Small intestine (tissue), 7 donors: ENCODE measurements around the gene ATP9A. TPM values are rescaled to one million over a fixed set of nuclear protein-coding genes. Genes with fewer than 3 reads are reported as not detected.

Experiments used
- DNase-seq, 2 donors: peaks; one replicate each; pipeline versions ENCODE4 v3.0.0 to v3.0.0-alpha.2; 2013
- FAIRE-seq: peaks from 2 replicates; lab custom pipeline; 2012; peaks lifted over from hg19 to GRCh38; lab: Jason Lieb, UNC
- H3K27ac ChIP-seq, 3 donors: one replicate each; pipeline ENCODE4 v1.5.1; 2013; ENCODE audit warnings: low read length in 2 of 3, mild to moderate bottlenecking in 2 of 3, control low read depth in 1 of 3, inconsistent platforms in 1 of 3, low read depth in 1 of 3, moderate library complexity in 1 of 3
- H3K27me3 ChIP-seq, 3 donors: one replicate each; pipeline ENCODE4 v1.6.1; 2013; ENCODE audit warnings: low read length in 3 of 3, inconsistent platforms in 1 of 3; ENCODE audit not compliant: control insufficient read depth in 3 of 3, insufficient read depth in 3 of 3
- H3K36me3 ChIP-seq, 3 donors: one replicate each; pipeline ENCODE4 v1.6.1; 2013; ENCODE audit warnings: low read length in 3 of 3, inconsistent platforms in 1 of 3, low read depth in 1 of 3, mild to moderate bottlenecking in 1 of 3, moderate library complexity in 1 of 3; ENCODE audit not compliant: control insufficient read depth in 3 of 3, insufficient read depth in 2 of 3
- H3K4me1 ChIP-seq, 3 donors: one replicate each; pipeline ENCODE4 v1.6.1; 2013; ENCODE audit warnings: low read length in 2 of 3, inconsistent platforms in 1 of 3, low read depth in 1 of 3, mild to moderate bottlenecking in 1 of 3, moderate library complexity in 1 of 3; ENCODE audit not compliant: control insufficient read depth in 3 of 3, insufficient read depth in 2 of 3
- H3K4me3 ChIP-seq, 3 donors: one replicate each; pipeline ENCODE4 v1.5.1; 2013; ENCODE audit warnings: low read length in 3 of 3, control low read depth in 1 of 3, inconsistent platforms in 1 of 3, low read depth in 1 of 3, mild to moderate bottlenecking in 1 of 3, moderate library complexity in 1 of 3
- H3K9me3 ChIP-seq, 2 donors: one replicate each; pipeline ENCODE4 v1.6.1; 2013; ENCODE audit warnings: low read depth in 1 of 2, low read length in 1 of 2; ENCODE audit not compliant: control insufficient read depth in 2 of 2, insufficient read depth in 1 of 2
- WGBS, 3 donors: extraction: QIAGEN DNeasy Blood & Tissue Kit; methylation state at CpG; one replicate each; pipeline ENCODE4 v1.1.7; 2013; 5-methylcytosine and 5-hydroxymethylcytosine counted together
- polyA plus RNA-seq, 4 donors: library from polyadenylated mRNA; stranded (reverse) in 3 of 4; unstranded in 1 of 4; fragments of 200-250 nt in 3 of 4; fragments of 120-200 nt in 1 of 4; gene quantifications; one replicate each; pipeline versions ENCODE4 v1.2.1 to v1.2.3, GENCODE V29; 2013
- donor health status: healthy with polysubstance abuse.
- donor health status: control.
- donor health status: control.
- donor health status: Bipolar disorder and iron deficiency.
- donor health status: healthy.

Gene ATP9A
- polyA plus RNA-seq, 4 donors, result 4.1 to 49.0 (median 10.4) TPM

GRCh38 chr20:51631953-51632352, 136.2 kb downstream of the ATP9A start:
- Histone ChIP-seq H3K36me3 (peaks cover 0 to 65% (median 0%) of the 10 kb centered on the region in 3 donors), H3K27me3 (no peaks in the 10 kb centered on the region), H3K4me1 (peaks cover 2 to 13% (median 8%) of the 10 kb centered on the region in 3 donors), H3K9me3 (peaks cover 0 to 6% of the 10 kb centered on the region in 2 donors), H3K4me3 (no peak overlapping the region), H3K27ac (peak overlapping the region in 2 of 3 donors; percentile 39 to 96)
- WGBS, 3 donors, result 92% methylated on average over 6 of the region's 6 CpGs
- FAIRE-seq (no peak), DNase-seq (no peak)

GRCh38 chr20:51631011-51631950, 136.9 kb downstream of the ATP9A start:
- Histone ChIP-seq H3K4me1 (peaks cover 2 to 13% (median 8%) of the 10 kb centered on the region in 3 donors), H3K9me3 (peaks cover 0 to 6% of the 10 kb centered on the region in 2 donors), H3K36me3 (peaks cover 0 to 61% (median 0%) of the 10 kb centered on the region in 3 donors), H3K27ac (peak overlapping the region; percentile 34 to 96 (median 42)), H3K27me3 (no peaks in the 10 kb centered on the region), H3K4me3 (no peak overlapping the region)
- WGBS, 3 donors, result 29 to 79% (median 59%) methylated on average over 21 of the region's 21 CpGs
- peak; percentile 16 to 48 for DNase-seq
- no peak for FAIRE-seq

- WGBS, 3 donors, result 39 to 76% (median 71%) methylated on average over 3 of the region's 3 CpGs
- DNase-seq (peak in 1 of 2 donors; percentile 11), FAIRE-seq (no peak)
- H3K27me3 ChIP-seq, result no peaks in the 10 kb centered on the region
- H3K9me3 ChIP-seq, result peaks cover 0 to 6% of the 10 kb centered on the region in 2 donors
- peaks cover 0 to 65% (median 0%) of the 10 kb centered on the region in 3 donors for H3K36me3 ChIP-seq
- peak overlapping the region in 2 of 3 donors; percentile 13 to 96 for H3K27ac ChIP-seq
- no peak overlapping the region for H3K4me3 ChIP-seq
- peaks cover 2 to 13% (median 8%) of the 10 kb centered on the region in 3 donors for H3K4me1 ChIP-seq
Measured at GRCh38 chr20:51629399-51630058, 138.7 kb downstream of the ATP9A start.

DNA sequence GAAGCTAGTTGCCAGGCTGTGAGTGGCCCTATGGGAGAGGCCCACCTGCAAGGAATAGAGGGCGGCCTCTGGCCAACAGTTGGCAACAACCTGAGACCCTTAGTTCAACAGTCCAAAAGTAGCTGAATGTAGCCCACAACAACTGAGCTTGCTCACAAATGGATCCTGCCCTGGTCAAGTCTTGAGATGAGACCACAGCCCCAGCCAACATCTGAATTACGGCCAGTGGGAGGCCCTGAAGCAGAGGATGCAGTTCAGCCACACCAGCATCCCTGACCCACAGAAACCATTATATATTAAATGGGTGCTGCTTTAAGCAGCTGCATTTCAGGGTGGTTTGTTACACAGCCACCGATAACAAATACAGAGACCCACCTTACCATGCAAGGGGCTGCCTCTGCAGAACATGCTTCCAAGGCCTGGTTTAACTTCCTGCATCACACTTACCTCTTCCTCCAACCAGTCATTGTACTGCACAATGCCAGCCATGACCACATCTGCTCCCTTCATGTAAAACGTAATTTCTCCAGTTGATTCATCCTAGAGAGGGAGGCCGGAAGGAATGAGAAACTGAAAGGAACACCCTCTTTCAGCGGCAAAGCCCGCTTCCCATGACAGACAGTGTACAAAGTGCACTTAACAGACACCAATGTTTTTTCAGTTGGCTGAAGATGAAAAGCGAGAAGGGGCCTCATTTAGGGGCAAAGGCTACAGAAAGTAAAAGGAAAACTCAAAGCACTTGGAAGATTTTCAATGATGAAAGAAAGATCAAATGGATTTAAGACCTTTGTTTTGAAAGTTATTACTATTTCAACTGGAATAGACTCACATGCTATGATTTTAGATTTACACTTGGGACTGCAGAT, 139.4 kb downstream of the ATP9A start:
- Histone ChIP-seq H3K9me3 (peaks cover 0 to 6% of the 10 kb centered on the region in 2 donors), H3K4me1 (peaks cover 2 to 13% (median 8%) of the 10 kb centered on the region in 3 donors), H3K27ac (peak overlapping the region in 2 of 3 donors; percentile 40 to 96), H3K36me3 (peaks cover 0 to 68% (median 0%) of the 10 kb centered on the region in 3 donors), H3K27me3 (no peaks in the 10 kb centered on the region), H3K4me3 (no peak overlapping the region)
- FAIRE-seq, result no peak
- 39 to 54% (median 41%) methylated on average over 8 of the region's 8 CpGs for WGBS, 3 donors
- DNase-seq, result peak; percentile 41 to 84

DNA sequence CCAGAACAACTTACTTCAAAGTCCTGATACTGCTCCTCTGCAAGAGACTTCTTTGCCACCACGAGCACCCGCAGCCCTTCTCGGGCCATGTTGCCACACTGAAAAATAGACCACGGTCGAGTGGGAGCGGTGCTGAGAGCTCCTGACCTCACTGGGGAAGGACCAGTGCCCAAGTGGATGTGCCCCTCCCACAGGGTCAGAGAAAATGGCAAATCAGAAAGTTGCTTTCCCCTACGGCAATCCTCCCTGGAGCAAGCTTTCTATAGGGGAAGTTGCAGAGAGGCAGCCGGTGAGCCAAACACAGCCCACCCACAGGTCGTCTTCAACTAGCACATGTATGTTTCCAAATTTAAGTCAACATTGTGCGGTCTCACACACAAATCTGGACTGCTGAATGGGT, 140.6 kb downstream of the ATP9A start:
- H3K9me3 ChIP-seq, result peaks cover 0 to 6% of the 10 kb centered on the region in 2 donors
- FAIRE-seq, result no peak
- H3K4me1 ChIP-seq, result peaks cover 2 to 13% (median 8%) of the 10 kb centered on the region in 3 donors
- no peak overlapping the region for H3K4me3 ChIP-seq
- DNase-seq, result no peak
- H3K27me3 ChIP-seq, result no peaks in the 10 kb centered on the region
- no peak overlapping the region for H3K27ac ChIP-seq
- peaks cover 0 to 75% (median 0%) of the 10 kb centered on the region in 3 donors for H3K36me3 ChIP-seq
- 89 to 93% (median 91%) methylated on average over 10 of the region's 10 CpGs for WGBS, 3 donors

GRCh38 chr20:51625105-51625504, 143.1 kb downstream of the ATP9A start:
- FAIRE-seq (no peak), DNase-seq (no peak)
- H3K9me3 ChIP-seq, result peaks cover 0 to 6% of the 10 kb centered on the region in 2 donors
- peaks cover 0 to 78% (median 0%) of the 10 kb centered on the region in 3 donors for H3K36me3 ChIP-seq
- H3K27ac ChIP-seq, result no peak overlapping the region
- peaks cover 2 to 12% (median 7%) of the 10 kb centered on the region in 3 donors for H3K4me1 ChIP-seq
- 85 to 88% (median 85%) methylated on average over 14 of the region's 14 CpGs for WGBS, 3 donors
- H3K27me3 ChIP-seq, result no peaks in the 10 kb centered on the region
- no peak overlapping the region for H3K4me3 ChIP-seq

DNA sequence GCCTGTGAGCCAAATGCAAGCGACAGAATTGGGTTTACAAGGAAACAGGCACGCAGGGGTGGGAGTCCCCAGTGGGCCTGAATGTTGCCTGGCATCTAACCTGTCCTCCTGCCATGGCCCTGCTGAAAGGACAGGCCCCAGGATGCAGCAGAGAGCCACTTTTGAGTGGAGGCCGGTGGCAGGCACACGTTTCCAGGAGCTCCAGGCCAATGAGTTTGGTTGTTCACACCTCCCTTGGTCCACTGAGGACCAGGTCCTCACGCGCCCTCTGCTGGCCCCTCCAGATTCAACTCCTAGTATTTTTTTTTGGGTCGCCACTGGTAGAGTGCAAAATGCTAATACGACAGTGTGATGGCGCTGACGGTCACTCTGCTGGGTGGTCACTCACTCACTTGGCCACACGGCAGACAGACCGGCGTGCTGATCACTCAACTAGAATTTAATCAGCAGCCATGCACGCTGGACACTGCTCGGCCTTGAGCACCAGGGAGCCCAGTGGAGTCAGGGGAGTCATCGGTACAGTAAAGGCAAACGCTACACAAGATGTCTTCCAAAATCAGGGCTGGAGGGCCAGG, 143.9 kb downstream of the ATP9A start:
- DNase-seq (peak; percentile 48 to 61), FAIRE-seq (no peak)
- Histone ChIP-seq H3K4me3 (no peak overlapping the region), H3K27me3 (no peaks in the 10 kb centered on the region), H3K9me3 (peaks cover 0 to 6% of the 10 kb centered on the region in 2 donors), H3K4me1 (peaks cover 0 to 4% (median under 1%) of the 10 kb centered on the region in 3 donors), H3K27ac (no peak overlapping the region), H3K36me3 (peaks cover 0 to 77% (median 0%) of the 10 kb centered on the region in 3 donors)
- WGBS, 3 donors, result 64 to 77% (median 71%) methylated on average over 17 of the region's 17 CpGs
